ENCODE measurements around the gene B3GLCT. TPM values are rescaled to one million over a fixed set of nuclear protein-coding genes. Genes with fewer than 3 reads are reported as not detected.
A peak's percentile ranks its signal among the peaks of the same experiment; 100 is the strongest.

The B3GLCT gene
- total RNA-seq, 1 donor from 2014 or later = 27.2 TPM

GRCh38 chr13:31234729-31235128 lies 35.0 kb downstream of the B3GLCT start:
- DNase-seq (ENCODE audit: low spot score in 2 of 2, unreplicated experiment in 2 of 2) = no peak
- peaks cover 24% of the 10 kb centered on the region for H3K4me1 Mint-ChIP-seq
- TF ChIP-seq CTCF (IDR thresholded peaks at IDR 0.05; ENCODE audit: unreplicated experiment) = peak; percentile 35
- no peak overlapping the region for H3K27ac Mint-ChIP-seq
- H3K9me3 Mint-ChIP-seq = no peaks in the 10 kb centered on the region
- H3K36me3 Mint-ChIP-seq = peaks cover 18% of the 10 kb centered on the region
- no peaks in the 10 kb centered on the region for H3K27me3 Mint-ChIP-seq (ENCODE audit: low read depth)
- no peak overlapping the region for H3K4me3 Mint-ChIP-seq

GRCh38 chr13:31236211-31236786 lies 36.5 kb downstream of the B3GLCT start:
- DNase-seq (ENCODE audit: low spot score in 2 of 2, unreplicated experiment in 2 of 2) = no peak
- TF ChIP-seq CTCF (IDR thresholded peaks at IDR 0.05; ENCODE audit: unreplicated experiment) = peak; percentile 73
- no peaks in the 10 kb centered on the region for H3K27me3 Mint-ChIP-seq (ENCODE audit: low read depth)
- no peaks in the 10 kb centered on the region for H3K9me3 Mint-ChIP-seq
- no peak overlapping the region for H3K4me3 Mint-ChIP-seq
- peaks cover 25% of the 10 kb centered on the region for H3K4me1 Mint-ChIP-seq
- peak overlapping the region; percentile 23 for H3K27ac Mint-ChIP-seq
- H3K36me3 Mint-ChIP-seq = peaks cover 14% of the 10 kb centered on the region

GRCh38 chr13:31240921-31241320 lies 41.1 kb downstream of the B3GLCT start:
- H3K27me3 Mint-ChIP-seq (ENCODE audit: low read depth) = no peaks in the 10 kb centered on the region
- no peaks in the 10 kb centered on the region for H3K36me3 Mint-ChIP-seq
- no peak overlapping the region for H3K27ac Mint-ChIP-seq
- no peak overlapping the region for H3K4me3 Mint-ChIP-seq
- DNase-seq (ENCODE audit: low spot score in 2 of 2, unreplicated experiment in 2 of 2) = no peak
- no peak for TF ChIP-seq CTCF (IDR thresholded peaks at IDR 0.05; ENCODE audit: unreplicated experiment)
- H3K9me3 Mint-ChIP-seq = no peaks in the 10 kb centered on the region
- peaks cover 58% of the 10 kb centered on the region for H3K4me1 Mint-ChIP-seq

GRCh38 chr13:31242367-31242766 lies 42.6 kb downstream of the B3GLCT start:
- H3K27ac Mint-ChIP-seq = peak overlapping the region; percentile 11
- DNase-seq (ENCODE audit: low spot score in 2 of 2, unreplicated experiment in 2 of 2) = no peak
- H3K27me3 Mint-ChIP-seq (ENCODE audit: low read depth) = no peaks in the 10 kb centered on the region
- peaks cover 58% of the 10 kb centered on the region for H3K4me1 Mint-ChIP-seq
- no peak for TF ChIP-seq CTCF (IDR thresholded peaks at IDR 0.05; ENCODE audit: unreplicated experiment)
- peaks cover under 1% of the 10 kb centered on the region for H3K36me3 Mint-ChIP-seq
- H3K9me3 Mint-ChIP-seq = no peaks in the 10 kb centered on the region
- no peak overlapping the region for H3K4me3 Mint-ChIP-seq

GRCh38 chr13:31242916-31243315 lies 43.1 kb downstream of the B3GLCT start:
- H3K36me3 Mint-ChIP-seq = peaks cover 2% of the 10 kb centered on the region
- H3K4me3 Mint-ChIP-seq = no peak overlapping the region
- peaks cover 54% of the 10 kb centered on the region for H3K4me1 Mint-ChIP-seq
- no peaks in the 10 kb centered on the region for H3K9me3 Mint-ChIP-seq
- DNase-seq (ENCODE audit: low spot score in 2 of 2, unreplicated experiment in 2 of 2) = no peak
- H3K27me3 Mint-ChIP-seq (ENCODE audit: low read depth) = no peaks in the 10 kb centered on the region
- peak overlapping the region; percentile 62 for H3K27ac Mint-ChIP-seq
- no peak for TF ChIP-seq CTCF (IDR thresholded peaks at IDR 0.05; ENCODE audit: unreplicated experiment)

All from mesothelial cell of epicardium (in vitro differentiated cells).